Breast epithelium (tissue), 3 donors: ENCODE data around the gene HRH3.

Source experiments
- CTCF ChIP-seq, 3 donors: fragments of 450-650 bp; IDR thresholded peaks; one replicate each; pipeline ENCODE4 v1.5.1; 2016 to 2017; ENCODE audit warnings: antibody characterized with exemption in 3 of 3, mild to moderate bottlenecking in 3 of 3, moderate library complexity in 3 of 3
- POLR2A ChIP-seq: fragments of 450-650 bp; IDR thresholded peaks from one replicate; pipeline ENCODE4 v1.6.1; 2016; ENCODE audit warnings: antibody characterized with exemption, mild to moderate bottlenecking, moderate library complexity

GRCh38 chr20:62235777-62236157 is 15.7 kb upstream of the HRH3 start:
- no peak for TF ChIP-seq CTCF (IDR thresholded peaks at IDR 0.05)
- no peak for TF ChIP-seq POLR2A
